ENCODE results near the gene TFPI. TPM values are rescaled to one million over a fixed set of nuclear protein-coding genes. Genes with fewer than 3 reads are reported as not detected.

Gene TFPI
- total RNA-seq, 1 experiment from 2014 or later = 125 TPM

GRCh38 chr2:187415449-187415848 is 138.8 kb downstream of the TFPI start:
- no peaks in the 10 kb centered on the region for H3K4me1 Mint-ChIP-seq (ENCODE audit: low read depth, unreplicated experiment)
- CTCF ChIA-PET = no interaction called here

More at GRCh38 chr2:187415449-187415848, 138.8 kb downstream of the TFPI start:
- Mint-ChIP-seq H3K27me3 (ENCODE audit: unreplicated experiment) (no peaks in the 10 kb centered on the region), H3K36me3 (ENCODE audit: insufficient read depth, unreplicated experiment) (no peaks in the 10 kb centered on the region), H3K4me3 (ENCODE audit: low read depth, unreplicated experiment) (no peak overlapping the region), H3K27ac (ENCODE audit: unreplicated experiment) (no peak overlapping the region), H3K9me3 (ENCODE audit: low read depth, unreplicated experiment) (no peaks in the 10 kb centered on the region)
- DNase-seq = no peak
- no peak for TF ChIP-seq CTCF (IDR thresholded peaks at IDR 0.05; ENCODE audit: unreplicated experiment)
- intact Hi-C loops (cut with micrococcal nuclease; ENCODE audit: unreplicated experiment) = no loop called here
- no TSS peak for BruUV-seq (replicated peaks)

Other genes starting within 250 kb of the TFPI start
- 0.99 and 1.5 TPM in 2 replicates for gene CALCRL, start 106.2 kb downstream of the TFPI start, total RNA-seq (2022)

Measured in Calu3 (cell line).